Measurements from ENCODE around the gene CAMK2G.
"Not testable (repeated sequence)": the region's sequence is repeated elsewhere in the genome, so short reads cannot be mapped to it uniquely, and the experiment has no call there.

The CAMK2G gene

GRCh38 chr10:73812657-73813056 is 61.7 kb downstream of the CAMK2G start:
- no peak for DNase-seq (ENCODE audit: low read depth in 2 of 2)

- peak; percentile 25 to 32 for DNase-seq (ENCODE audit: low read depth in 2 of 2)
Observed at GRCh38 chr10:73810735-73811465, 63.5 kb downstream of the CAMK2G start.

GRCh38 chr10:73810358-73810734 is 64.0 kb downstream of the CAMK2G start:
- DNase-seq (ENCODE audit: low read depth in 2 of 2): no peak

GRCh38 chr10:73809061-73809818 is 65.1 kb downstream of the CAMK2G start:
- DNase-seq (ENCODE audit: low read depth in 2 of 2): no peak

- no peak for DNase-seq (ENCODE audit: low read depth in 2 of 2)
Observed at GRCh38 chr10:73808021-73808815, 66.1 kb downstream of the CAMK2G start.

GRCh38 chr10:73807471-73807870 is 66.9 kb downstream of the CAMK2G start:
- DNase-seq (ENCODE audit: low read depth in 2 of 2): no peak

- no peak for DNase-seq (ENCODE audit: low read depth in 2 of 2)
Observed at GRCh38 chr10:73806176-73806950, 68.0 kb downstream of the CAMK2G start.

- DNase-seq (ENCODE audit: low read depth in 2 of 2): no peak
Observed at GRCh38 chr10:73803680-73804286, 70.6 kb downstream of the CAMK2G start.

GRCh38 chr10:73802276-73802991 is 71.9 kb downstream of the CAMK2G start:
- DNase-seq (ENCODE audit: low read depth in 2 of 2): no peak

- no peak for DNase-seq (ENCODE audit: low read depth in 2 of 2)
Observed at GRCh38 chr10:73801253-73801590, 73.1 kb downstream of the CAMK2G start.

GRCh38 chr10:73800560-73801252 is 73.6 kb downstream of the CAMK2G start:
- DNase-seq (ENCODE audit: low read depth in 2 of 2): no peak

- no peak for DNase-seq (ENCODE audit: low read depth in 2 of 2)
Observed at GRCh38 chr10:73799899-73800559, 74.3 kb downstream of the CAMK2G start.

- DNase-seq (ENCODE audit: low read depth in 2 of 2): no peak
Observed at GRCh38 chr10:73798927-73799560, 75.3 kb downstream of the CAMK2G start.

- DNase-seq (ENCODE audit: low read depth in 2 of 2): no peak
Observed at GRCh38 chr10:73798087-73798486, 76.3 kb downstream of the CAMK2G start.

GRCh38 chr10:73797324-73798025 is 76.9 kb downstream of the CAMK2G start:
- no peak for DNase-seq (ENCODE audit: low read depth in 2 of 2)

GRCh38 chr10:73796766-73797165 is 77.6 kb downstream of the CAMK2G start:
- no peak for DNase-seq (ENCODE audit: low read depth in 2 of 2)

GRCh38 chr10:73796035-73796434 is 78.3 kb downstream of the CAMK2G start:
- DNase-seq (ENCODE audit: low read depth in 2 of 2): not testable (repeated sequence)

GRCh38 chr10:73795491-73795890 is 78.9 kb downstream of the CAMK2G start:
- not testable (repeated sequence) for DNase-seq (ENCODE audit: low read depth in 2 of 2)
